Measurements from ENCODE around the gene ELP5.

GRCh38 chr17:7292729-7293128 lies 40.7 kb downstream of the ELP5 start:
- TF ChIP-seq MYC (IDR thresholded peaks at IDR 0.05; ENCODE audit: low read depth, low read length) (no peak), POLR2A (IDR thresholded peaks at IDR 0.05; ENCODE audit: low read depth, low read length) (no peak), EZH2 (IDR thresholded peaks at IDR 0.05; ENCODE audit: borderline replicate concordance, low read depth, low read length, severe bottlenecking) (no peak), POLR2AphosphoS5 (IDR thresholded peaks at IDR 0.05; ENCODE audit: insufficient read depth, low read depth, low read length) (no peak)
- TF ChIP-seq, protein P1, sequence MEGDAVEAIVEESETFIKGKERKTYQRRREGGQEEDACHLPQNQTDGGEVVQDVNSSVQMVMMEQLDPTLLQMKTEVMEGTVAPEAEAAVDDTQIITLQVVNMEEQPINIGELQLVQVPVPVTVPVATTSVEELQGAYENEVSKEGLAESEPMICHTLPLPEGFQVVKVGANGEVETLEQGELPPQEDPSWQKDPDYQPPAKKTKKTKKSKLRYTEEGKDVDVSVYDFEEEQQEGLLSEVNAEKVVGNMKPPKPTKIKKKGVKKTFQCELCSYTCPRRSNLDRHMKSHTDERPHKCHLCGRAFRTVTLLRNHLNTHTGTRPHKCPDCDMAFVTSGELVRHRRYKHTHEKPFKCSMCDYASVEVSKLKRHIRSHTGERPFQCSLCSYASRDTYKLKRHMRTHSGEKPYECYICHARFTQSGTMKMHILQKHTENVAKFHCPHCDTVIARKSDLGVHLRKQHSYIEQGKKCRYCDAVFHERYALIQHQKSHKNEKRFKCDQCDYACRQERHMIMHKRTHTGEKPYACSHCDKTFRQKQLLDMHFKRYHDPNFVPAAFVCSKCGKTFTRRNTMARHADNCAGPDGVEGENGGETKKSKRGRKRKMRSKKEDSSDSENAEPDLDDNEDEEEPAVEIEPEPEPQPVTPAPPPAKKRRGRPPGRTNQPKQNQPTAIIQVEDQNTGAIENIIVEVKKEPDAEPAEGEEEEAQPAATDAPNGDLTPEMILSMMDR (IDR thresholded peaks at IDR 0.05; ENCODE audit: extremely low read depth in 1 of 2, insufficient read depth in 1 of 2, low read depth in 1 of 2, low read length in 2 of 2), result no peak
